GM21447 (cell line): Measurements from ENCODE around the gene FANCI.
A peak's percentile ranks its signal among the peaks of the same experiment; 100 is the strongest.

Experiments used
- ATAC-seq: cut with Tn5 transposase; IDR thresholded peaks from one replicate; pipeline ENCODE4 v1.9.1; 2021; ENCODE audit not compliant: unreplicated experiment

The FANCI gene

DNA sequence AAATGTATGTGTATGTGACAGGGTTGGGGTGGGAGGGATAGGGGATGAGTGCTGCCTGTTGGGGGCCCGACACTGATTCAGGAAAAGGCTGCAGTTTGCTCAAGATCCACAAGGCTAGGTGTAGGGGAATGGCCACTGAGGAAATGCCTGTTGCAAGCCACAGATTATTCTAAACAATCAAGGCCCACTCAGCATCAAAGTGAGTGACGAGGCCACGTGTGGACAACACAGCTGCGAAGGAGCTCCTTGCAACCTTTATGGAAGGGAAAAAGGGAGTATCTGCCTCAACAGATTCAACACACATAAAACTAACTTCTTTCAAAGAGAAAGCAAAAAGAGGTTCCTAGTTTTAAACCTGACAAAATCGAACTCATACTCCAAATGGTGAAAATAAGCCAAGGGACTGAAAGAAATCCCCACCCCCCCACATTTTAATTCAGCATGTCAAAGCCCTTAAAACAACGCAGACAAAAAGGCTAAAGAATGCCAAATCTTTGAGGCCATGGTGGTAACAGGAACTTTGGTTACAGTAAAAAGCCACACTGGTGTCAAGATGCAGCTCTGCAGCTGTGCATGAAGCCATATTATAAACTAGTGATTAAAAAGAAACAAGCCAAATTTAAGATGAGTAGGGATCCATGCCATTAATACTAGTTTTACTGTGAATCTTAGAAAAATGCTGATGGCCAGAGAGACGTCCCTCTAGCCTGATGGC lies 87.3 kb downstream of the FANCI start:
- ATAC-seq: no peak

DNA sequence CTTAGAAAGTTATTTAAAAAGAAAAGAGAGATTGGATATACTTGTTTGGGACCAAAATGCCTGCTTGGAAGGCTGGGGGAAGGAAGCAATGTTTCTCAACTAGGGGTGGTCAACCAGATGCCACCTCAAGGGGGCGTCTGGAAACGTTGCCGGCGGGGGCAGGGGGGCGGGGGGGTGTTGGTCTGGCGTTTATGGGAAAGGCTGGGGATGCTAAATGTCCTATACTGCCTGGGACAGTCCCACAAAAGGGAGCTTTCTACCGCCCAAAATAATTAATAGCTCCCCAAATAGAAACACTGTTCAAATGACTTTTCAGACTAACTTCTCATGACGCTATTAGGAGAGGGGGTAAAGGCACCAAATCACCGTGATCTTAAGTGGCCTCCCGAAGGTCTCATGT lies 88.7 kb downstream of the FANCI start:
- ATAC-seq: no peak

DNA sequence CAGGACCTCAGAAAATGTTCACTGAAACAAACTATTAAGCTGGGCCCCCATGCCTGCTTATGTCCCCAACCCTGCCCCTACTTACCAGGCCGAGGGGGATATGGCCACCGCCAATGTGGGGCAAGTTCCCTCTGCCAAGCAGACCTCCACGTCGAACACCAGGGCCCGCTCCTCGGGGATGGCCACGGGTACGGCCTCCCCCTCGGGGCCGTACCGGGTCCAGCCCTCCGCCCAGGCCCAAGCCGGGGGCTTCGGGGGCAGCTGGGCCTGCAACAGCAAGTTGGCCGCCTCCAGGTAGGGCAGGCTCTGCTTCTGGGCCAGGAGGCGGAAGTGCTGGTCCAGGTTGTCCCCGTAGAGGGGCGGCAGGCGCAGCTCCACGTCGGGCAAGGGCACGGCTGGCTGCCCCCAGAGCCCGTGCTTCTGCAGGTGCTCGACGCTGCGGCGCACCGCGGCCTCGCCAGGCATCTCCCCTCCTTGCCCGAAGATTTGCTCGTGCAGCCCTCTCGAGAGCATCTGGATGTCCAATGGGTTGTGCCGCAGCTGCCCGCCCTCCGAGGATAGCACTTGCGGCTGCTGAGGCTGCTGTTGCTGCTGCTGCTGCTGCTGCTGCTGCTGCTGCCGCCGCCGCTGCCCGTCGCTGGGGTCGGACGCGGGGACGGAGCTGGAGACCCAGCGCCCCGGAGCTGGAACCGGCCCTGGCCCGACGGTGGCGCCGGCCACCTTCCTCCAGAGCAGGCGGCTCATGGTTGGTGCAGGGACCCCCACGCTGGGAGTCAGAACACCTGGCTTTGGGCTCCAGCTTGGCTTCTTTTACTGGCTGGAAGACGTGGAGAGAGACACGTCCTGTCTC lies 89.5 kb downstream of the FANCI start:
- no peak for ATAC-seq

DNA sequence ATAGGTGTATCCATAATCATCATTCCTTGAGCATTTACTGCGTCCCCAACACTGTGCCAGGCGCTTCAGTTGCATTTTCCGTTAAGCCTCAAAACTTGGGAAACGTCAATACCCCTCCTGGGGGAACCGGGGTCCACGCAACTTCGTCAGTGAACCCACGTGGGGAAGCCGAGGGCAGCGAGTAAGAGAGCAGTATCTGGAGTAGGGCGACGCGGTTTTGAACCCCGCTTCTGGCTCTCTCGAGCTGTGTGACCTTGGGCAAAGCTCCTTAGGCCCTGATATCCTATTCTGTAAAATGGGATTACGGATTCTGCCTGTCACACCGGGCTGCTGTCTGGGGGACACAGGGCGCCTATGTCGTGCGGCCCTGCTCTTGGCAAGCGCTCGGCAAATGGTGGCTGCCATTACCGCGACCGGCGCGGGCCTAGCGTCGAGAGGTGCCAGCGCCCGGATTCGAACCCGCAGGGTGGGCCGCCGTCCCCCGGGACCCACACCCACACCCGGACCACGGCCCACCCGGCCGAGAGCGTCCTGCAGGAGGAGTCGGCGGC lies 90.3 kb downstream of the FANCI start:
- no peak for ATAC-seq

DNA sequence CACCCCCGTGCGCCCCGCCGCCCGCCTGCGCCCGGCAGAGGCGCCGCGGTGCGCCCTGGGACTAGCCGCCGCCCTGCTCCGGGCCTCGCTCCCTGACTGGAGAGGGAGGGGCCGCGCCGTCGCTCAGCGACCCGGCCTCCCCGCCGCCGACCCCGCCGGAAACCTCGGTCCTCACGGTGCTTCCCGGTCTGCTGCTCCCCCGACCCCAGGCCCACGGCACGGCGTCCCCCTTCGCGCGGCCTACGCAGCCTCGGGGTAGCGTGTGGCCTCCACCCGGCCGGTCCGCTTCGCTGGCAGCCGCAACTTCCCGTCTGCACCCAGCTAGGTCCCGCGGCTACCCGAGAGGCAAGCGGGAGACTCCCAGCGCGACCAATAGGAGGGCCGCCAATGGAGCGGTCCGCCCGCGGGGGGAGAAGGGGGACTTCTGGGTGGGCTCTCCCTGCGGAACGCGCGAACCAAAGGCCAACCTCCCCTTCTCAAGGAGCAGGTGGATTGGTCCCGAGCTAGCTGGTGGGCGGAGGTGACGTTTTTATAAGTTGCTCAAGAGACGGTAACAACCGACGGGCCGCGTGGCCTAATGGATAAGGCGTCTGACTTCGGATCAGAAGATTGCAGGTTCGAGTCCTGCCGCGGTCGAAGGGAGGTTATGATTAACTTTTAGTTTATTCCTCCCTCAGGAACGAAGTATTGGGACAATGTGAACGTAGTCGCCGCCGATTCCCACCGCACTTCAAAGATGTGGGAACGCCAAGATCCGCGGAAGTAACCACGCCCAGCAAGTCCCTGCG lies 90.9 kb downstream of the FANCI start, which contains the start of gene POLG:
TSS of gene POLG (minus strand) at position 315 of the 788 bp plus-strand sequence. CDS start 1,070 bp downstream, outside the sequence.
- ATAC-seq: peak; percentile 91

DNA sequence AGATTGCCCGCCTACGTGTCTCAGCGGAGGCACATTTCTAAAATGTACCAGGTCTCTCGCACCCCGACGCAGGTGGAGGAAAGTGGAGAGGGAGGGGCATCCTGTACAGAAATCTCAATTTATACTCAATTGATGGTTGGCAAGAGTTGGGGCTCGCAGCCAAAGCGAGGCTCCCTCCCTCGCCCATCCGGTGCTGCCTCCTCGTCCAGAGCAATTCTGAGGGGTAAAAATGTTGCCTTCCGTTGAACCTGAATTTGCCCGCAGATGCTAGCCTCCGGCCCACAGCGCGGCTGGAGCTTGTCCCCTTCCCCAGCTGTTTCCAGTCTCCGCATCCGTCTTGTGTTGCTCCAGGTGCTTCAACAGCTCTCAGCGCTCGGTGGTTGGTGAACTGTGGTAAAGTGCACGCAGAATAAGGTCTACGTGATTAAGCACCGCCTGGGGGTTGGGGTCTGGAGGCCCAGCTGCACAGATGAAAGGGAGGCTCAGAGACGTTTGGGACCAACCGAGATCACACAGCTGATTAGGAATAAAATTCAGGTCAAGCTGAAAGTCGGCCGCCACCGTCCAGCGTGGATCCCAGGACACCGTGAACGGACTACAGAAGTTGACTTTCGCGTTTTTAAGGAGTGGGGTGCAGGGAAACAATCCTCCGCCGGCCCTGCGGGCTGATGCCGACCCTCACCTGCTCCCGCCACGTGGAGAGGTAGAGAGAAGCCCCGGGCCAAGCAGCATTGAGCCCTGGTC lies 91.7 kb downstream of the FANCI start:
- peak; percentile 19 for ATAC-seq

DNA sequence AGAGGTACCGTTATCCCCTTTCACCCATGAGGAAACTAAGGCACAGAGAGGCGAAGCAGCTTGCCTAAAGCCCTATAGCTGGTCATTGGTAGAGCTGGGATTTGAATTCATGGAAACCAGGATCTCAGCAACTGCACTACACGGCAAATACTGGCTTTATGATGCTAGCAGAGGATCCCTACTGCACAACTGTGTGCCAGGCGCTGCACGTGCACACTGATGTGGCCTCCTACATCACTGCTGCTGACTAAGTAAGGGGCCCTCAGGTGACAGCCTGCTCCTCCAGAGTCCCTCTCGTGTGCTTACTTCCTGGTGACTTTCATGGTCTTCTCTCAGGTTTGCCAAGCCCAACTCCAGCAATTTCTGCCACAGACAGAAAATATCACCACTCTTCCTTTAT lies 94.3 kb downstream of the FANCI start:
- no peak for ATAC-seq

DNA sequence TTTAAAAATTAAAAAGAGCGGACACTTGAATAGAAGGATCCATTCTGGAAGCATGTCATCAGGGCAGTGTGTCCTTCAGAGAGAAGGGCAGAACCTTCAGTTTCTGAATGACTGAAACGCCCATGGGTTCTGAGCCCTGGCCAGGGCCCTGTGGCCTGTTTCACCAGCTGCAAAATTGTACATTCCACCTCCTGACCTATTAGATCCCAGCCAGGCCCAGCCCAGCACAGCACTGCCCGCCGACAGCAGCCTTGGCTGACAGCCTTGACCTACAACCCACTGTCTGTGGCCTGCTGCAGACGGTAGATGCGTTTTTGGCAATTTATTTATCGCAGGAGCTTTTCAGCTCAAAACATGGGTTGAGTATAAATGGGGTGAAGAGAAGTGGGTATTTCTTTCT lies 96.8 kb downstream of the FANCI start:
- ATAC-seq: no peak

DNA sequence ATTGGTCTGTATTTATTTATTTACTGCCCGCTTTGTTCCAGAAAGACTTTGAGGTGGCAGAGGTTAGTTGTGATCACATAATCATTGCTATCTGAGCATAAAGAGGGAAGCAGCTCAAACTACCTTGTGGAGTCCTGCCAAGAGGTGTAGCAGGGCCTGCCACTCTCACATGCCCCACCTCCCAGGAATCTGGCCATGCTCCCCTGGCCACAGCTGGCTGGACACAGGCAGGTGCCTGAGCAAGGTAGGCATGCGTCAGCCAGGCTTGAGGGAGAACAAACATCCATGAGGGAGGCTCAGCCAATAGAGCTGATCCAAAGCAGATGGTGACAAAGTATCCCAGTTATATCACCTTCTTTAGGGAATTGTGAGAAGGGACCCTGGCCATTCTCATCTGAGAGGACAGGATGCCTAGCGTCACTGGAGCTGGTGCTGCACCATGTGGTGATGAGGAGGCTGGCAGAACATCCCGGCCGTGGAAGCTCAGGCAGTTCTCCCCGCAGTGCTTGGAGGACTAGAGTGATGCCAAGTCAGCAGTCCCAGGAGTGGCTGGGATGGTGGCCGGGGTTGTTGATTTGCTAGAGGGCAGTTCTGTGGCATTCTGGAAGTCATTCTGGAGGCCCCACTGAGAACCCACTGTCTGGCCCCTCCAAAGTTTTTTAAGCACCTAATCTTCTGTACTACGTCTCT lies 97.7 kb downstream of the FANCI start:
- ATAC-seq: no peak

DNA sequence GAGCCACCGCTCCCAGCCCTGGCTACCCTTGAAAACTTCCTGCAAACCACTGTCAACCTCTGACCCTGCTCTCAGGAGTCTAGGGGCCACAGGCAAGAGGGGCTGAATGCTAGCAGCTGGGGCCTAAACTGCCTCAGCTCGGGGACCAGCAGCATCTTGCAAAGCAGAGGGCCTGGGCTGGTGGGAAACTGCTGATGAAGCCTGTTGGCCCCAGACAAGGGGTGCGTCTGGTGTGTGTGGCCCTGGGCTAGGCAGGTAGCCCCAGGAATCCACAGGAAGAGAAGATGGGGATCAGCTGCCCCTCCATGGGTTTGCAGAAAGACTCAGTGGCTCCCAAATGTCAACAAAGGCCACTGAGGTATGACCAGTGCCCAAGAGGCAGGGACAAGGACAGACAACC lies 99.1 kb downstream of the FANCI start:
- no peak for ATAC-seq

DNA sequence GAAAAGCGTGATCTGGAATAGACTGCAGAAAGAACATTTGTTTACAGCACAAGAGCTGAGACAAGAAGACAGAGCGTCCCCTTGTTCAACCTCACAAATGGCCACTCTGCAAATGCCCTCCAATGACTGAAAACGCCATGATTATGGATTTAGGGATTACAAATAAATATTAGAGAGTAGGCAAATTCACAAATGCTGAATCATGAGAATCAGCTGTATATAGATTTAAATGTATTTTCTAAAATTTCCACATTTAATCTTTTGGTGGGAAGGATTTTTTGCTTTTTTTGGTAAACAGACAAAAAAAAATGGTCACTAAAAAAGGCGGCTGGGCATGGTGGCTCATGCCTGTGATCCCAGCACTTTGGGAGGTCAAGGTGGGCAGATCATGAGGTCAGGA lies 101.5 kb downstream of the FANCI start:
- no peak for ATAC-seq

DNA sequence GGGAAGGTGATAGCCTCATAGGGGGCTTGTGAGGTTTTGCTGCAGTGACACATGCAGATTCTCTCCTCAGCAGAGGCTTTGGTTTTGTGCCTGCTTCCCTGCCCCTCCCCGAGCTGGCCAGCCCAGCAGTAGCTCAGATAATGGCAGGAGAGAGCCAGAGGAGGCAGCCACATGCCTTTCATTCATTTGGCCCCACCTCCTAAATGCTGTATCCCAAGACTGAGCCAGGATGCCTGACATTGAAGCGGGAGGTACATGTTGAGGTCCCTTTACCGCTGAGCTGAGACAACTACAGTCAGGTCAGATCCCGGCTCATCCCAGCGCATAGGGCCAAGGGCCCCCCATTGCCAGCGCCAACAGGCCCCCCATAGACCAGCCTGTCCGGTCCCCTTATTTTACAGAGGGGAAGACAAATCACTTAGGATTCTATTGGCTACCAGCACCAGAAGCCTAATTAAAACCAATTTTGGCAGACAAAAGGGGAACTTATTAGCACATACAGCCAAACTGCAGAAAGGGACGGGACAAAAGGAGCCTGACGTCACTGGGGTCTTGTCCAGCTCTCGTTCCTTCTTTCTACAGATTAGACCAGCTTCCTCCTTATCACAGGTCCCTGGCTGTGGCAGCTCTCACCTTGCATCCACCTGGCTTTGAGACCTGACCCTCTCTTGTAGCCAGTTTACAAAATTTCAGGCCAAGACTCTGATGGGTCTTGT lies 102.9 kb downstream of the FANCI start:
- ATAC-seq: no peak

DNA sequence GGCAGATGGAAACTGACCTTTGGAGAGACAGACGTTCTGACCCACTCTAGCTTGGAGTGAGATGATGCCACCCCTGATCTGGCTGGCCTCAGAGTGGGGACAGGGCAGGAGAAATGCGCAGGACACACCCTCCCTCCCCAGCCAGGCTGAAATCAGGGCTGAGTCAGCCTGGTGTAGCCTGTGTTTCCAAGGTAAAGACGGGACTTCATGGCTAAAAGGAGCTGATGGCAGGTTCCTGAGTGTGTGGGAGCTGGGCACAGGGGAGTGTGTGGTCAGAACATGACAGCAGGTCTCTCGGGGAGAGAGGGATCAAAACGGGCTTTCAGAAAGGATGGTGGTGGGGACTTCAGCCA lies 105.4 kb downstream of the FANCI start:
- ATAC-seq: no peak

DNA sequence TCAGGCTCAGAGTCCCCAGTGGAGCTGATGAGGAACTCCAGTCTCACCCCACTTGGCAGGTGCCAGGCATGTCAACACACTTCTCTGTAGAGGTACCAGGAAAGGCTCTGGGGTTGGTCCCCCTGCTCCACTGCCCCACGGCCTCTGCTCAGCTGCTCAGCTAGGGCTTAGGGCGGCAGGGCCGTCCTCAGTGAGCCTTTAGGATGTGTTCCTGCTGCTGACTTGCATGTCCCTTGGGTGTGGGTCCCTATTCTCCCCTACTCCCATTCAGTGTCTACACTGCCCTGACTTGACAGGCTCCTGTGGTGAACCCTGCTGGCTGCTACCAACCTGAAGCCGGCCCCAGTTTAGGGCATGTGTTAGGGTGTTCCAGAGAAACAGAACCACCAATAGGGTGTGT lies 108.7 kb downstream of the FANCI start:
- ATAC-seq: no peak

DNA sequence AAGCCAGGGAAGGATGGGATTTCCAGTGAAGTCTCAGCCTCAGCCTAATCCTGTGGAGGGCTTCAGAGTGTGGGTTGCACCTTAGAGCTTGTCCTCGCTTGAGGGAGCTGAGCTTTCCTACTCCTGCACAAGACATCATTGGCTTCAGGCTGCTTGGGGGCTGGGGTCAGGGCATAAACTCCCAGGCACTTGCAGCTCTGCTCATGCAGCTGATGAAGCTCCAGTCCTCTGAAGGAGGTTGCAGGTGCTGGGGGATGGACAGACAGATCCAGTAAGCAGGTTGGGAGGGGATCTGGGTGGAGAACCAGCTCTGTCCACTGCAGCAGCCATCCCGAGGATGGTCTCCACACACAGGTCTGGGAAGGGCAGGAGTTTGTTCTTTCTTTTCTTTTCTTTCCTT lies 110.2 kb downstream of the FANCI start:
- no peak for ATAC-seq

DNA sequence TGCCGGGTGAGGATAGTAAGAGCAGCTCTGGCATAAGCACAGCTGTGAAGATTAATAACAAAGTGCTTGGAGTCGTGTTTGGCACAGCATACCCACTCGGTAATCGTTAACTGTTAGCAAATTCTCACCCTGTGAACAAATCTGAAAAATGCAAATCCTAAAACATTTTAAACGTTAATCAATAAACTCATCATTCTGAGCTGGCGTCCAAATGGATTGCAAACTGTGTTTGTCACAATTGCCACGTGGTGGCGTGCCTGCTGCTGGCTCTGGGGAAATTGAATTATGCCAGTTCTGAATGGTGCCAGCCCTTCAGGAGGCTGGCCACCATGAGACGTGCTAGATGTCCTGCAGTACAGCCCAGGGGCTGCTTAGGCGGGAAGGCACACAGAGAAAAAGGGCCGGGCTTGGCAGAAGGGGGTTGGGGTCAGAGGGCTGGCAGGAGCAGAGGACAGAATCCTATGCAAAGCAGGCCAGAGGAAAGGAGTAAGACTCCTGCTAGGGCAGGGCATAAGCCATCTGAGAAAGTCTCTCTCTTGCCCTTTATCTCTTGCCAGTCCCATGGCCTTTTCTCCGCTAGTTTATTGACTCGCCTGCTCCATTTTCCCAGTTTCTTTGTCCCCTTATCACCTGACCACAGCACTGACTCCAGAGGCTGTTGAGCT lies 113.0 kb downstream of the FANCI start:
- ATAC-seq: no peak

DNA sequence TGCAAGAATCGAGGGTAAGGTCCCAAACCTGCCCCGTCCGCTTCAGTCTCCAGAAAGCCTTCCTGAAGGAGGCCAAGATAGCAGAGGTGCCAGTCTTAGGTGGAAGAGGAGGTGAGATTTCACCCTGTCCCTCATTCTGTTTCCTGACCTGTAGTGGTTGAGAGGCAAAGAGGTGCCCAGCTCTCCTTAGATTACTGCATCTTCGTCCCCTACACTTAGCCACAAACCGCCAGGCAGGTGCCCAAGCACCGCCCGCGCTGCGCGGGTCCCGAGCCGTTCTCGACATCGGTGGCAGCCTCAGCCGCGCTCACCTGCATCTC lies 114.6 kb downstream of the FANCI start:
- ATAC-seq: no peak

DNA sequence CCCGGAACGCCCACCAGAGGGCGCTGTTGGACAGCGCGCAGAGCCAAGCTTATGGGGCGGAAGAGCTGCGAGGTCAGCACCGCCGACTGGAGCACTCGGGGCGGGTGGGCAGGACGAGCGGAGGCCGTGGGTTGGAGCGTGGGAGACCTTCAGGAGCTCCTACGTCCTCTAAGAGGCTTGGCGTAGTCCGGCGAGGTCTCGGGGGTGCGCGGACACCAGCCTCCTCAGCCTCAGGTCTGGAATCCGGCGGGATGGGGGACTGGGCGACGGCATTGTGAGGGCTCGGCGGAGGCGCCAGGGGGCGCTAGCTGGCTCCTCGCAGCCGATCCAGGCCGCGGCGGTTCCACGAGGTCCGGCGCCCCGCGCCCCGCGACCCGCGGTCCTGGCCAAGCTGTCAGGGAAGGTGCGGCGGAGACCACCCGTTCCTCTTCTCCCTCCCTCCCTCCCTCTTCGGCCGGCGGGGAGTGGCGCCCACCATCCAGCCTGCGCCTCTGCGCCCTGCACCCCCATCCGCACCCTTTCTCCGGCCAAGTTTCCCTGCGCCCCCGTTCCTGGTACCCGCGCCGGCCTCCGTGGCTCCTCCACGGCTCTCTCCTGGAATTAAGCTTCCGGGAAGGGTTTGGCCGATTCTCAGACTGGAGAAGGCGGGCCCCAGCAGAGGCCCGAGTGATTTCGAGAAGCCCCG lies 115.1 kb downstream of the FANCI start:
- peak; percentile 85 for ATAC-seq
